Ascending aorta (tissue), 2 donors: ENCODE measurements around the gene SLC16A10. TPM values are rescaled to one million over a fixed set of nuclear protein-coding genes. Genes with fewer than 3 reads are reported as not detected.

Experiments used
- DNase-seq, 2 donors: peaks; one replicate each; pipeline ENCODE4 v3.0.0-alpha.2; 2019; ENCODE audit warnings: low spot score in 2 of 2
- H3K27ac ChIP-seq, 2 donors: fragments of 200-600 bp; sonication (generic); one replicate each; pipeline ENCODE4 v1.5.1; 2016 to 2017; ENCODE audit warnings: mild to moderate bottlenecking in 1 of 2
- H3K27me3 ChIP-seq: fragments of 200-600 bp; sonication (generic); one replicate; pipeline ENCODE4 v1.5.1; 2017
- H3K36me3 ChIP-seq, 2 donors: fragments of 200-600 bp; sonication (generic); one replicate each; pipeline ENCODE4 v1.5.1; 2016
- H3K4me1 ChIP-seq, 2 donors: fragments of 200-600 bp; sonication (generic); one replicate each; pipeline ENCODE4 v1.5.1; 2016 to 2017; ENCODE audit warnings: mild to moderate bottlenecking in 1 of 2
- H3K4me3 ChIP-seq, 2 donors: fragments of 200-600 bp; sonication (generic); one replicate each; pipeline ENCODE4 v1.5.1; 2016 to 2017; ENCODE audit warnings: mild to moderate bottlenecking in 1 of 2
- H3K9me3 ChIP-seq, 2 donors: fragments of 200-600 bp; sonication (generic); one replicate each; pipeline ENCODE4 v1.5.1; 2016
- intact Hi-C: fragments of 100-400 bp; cut with DNase I; formaldehyde crosslinking; loops from one replicate; pipeline ENCODE4 v1.15.1; 2023
- total RNA-seq: library from RNA; depleted of rRNA; stranded (reverse); fragments of >200 nt; gene quantifications from one replicate; pipeline ENCODE4 v1.1.0, GENCODE V29; 2016
- TF ChIP-seq, protein P1 (sequence below), 3 experiments: fragments of 200-600 bp in 2 of 3; fragments of 450-650 bp in 1 of 3; sonication (generic) in 2 of 3; IDR thresholded peaks; one replicate each; pipeline ENCODE4 v1.5.1; 2016 to 2019; ENCODE audit warnings: antibody characterized with exemption in 3 of 3, mild to moderate bottlenecking in 1 of 3, moderate library complexity in 1 of 3

Gene SLC16A10
- total RNA-seq, 1 donor from 2014 or later = 7.8 TPM

DNA sequence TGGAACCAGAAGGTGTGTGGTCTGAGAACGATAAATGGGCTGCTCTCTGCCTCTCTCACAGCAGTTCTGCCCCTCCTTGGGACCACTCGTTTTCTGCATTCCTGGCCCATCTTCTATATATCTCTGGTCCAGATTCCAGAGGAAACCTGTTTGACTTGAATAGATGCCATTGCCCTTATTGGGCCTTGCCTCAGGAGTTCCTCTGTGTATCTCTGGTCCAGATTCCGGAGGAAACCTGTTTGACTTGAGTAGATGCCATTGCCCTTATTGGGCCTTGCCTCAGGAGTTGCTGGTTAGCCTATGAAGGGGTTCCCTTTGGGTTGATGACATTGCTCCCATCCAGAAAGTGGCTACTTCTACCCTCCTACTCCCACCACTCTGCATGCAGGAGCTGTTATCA lies 189.4 kb downstream of the SLC16A10 start:
- Histone ChIP-seq H3K4me1 (no peaks in the 10 kb centered on the region), H3K27ac (no peak overlapping the region), H3K4me3 (no peak overlapping the region), H3K9me3 (peaks cover 23 to 30% of the 10 kb centered on the region in 2 donors), H3K36me3 (peaks cover 39 to 66% of the 10 kb centered on the region in 2 donors), H3K27me3 (no peaks in the 10 kb centered on the region)
- intact Hi-C loops = no loop called here
- DNase-seq = no peak
- TF ChIP-seq, protein P1, sequence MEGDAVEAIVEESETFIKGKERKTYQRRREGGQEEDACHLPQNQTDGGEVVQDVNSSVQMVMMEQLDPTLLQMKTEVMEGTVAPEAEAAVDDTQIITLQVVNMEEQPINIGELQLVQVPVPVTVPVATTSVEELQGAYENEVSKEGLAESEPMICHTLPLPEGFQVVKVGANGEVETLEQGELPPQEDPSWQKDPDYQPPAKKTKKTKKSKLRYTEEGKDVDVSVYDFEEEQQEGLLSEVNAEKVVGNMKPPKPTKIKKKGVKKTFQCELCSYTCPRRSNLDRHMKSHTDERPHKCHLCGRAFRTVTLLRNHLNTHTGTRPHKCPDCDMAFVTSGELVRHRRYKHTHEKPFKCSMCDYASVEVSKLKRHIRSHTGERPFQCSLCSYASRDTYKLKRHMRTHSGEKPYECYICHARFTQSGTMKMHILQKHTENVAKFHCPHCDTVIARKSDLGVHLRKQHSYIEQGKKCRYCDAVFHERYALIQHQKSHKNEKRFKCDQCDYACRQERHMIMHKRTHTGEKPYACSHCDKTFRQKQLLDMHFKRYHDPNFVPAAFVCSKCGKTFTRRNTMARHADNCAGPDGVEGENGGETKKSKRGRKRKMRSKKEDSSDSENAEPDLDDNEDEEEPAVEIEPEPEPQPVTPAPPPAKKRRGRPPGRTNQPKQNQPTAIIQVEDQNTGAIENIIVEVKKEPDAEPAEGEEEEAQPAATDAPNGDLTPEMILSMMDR (IDR thresholded peaks at IDR 0.05) = no peak

DNA sequence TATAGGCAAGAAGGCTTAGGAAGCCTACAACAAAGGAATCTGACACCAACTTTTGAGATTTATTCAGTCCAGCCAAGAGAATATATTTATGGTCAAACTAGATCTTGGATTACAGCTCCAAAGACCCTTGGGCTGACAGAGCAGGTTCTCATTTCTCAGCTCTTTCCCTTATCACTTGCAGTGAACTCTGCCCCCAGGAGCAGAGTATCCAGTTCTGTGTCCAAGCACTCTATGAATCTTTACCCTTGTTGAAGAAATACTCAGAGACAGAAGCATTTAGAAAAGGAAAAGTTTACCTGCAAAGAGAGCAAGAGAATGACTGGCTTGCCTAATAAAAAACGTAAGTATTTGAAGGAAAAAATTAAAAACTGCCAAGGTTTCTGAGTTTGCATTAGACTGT lies 190.5 kb downstream of the SLC16A10 start:
- Histone ChIP-seq H3K36me3 (peaks cover 39 to 66% of the 10 kb centered on the region in 2 donors), H3K4me1 (no peaks in the 10 kb centered on the region), H3K4me3 (no peak overlapping the region), H3K9me3 (peaks cover 23 to 30% of the 10 kb centered on the region in 2 donors), H3K27ac (no peak overlapping the region), H3K27me3 (no peaks in the 10 kb centered on the region)
- DNase-seq = no peak
- intact Hi-C loops = no loop called here
- TF ChIP-seq, protein P1 (IDR thresholded peaks at IDR 0.05) = no peak

DNA sequence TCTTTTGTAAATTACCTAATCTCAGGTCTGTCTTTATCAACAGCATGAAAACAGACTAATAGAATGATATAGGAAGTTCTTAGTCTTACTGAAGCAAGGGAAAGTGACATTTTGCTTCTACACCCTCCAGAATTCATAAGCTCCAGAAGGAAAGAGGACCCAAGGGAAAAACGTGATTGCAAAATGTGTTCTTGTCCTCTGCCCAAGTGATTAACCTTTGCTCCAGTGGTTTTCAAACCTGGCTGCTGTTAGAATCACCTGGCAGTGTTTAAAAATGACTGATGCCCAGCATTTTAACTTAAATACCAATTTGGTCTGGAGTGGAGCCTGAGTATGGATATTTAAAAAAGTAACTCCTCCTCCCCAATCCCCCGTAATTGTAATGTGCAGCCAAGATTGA lies 191.4 kb downstream of the SLC16A10 start:
- TF ChIP-seq, protein P1 (IDR thresholded peaks at IDR 0.05) = no peak
- Histone ChIP-seq H3K27ac (no peak overlapping the region), H3K36me3 (peaks cover 34 to 65% of the 10 kb centered on the region in 2 donors), H3K4me3 (no peak overlapping the region), H3K9me3 (peaks cover 16 to 22% of the 10 kb centered on the region in 2 donors), H3K4me1 (no peaks in the 10 kb centered on the region), H3K27me3 (no peaks in the 10 kb centered on the region)
- DNase-seq = no peak
- intact Hi-C loops = no loop called here

DNA sequence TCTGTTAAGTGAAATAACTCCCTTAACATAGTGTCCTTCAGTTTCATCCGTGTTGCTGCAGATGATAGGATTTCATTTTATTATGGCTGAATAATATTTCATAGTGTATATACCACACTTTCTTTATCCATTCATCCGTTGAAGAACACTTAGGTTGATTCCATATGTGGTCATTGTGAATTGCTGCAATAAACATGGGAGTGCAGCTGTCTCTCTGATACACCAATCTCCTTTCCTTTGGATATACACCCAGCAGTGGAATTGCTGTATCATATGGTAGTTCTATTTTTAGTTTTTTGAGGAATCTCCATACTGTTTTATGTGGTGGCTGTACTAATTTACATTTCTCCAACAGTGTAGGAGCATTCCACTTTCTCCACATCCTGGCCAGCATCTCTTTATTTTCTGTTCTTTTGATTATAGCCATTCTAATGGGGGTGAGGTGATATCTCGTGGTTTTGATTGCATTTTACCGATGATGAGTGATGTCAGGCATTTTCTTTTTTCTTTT lies 193.2 kb downstream of the SLC16A10 start:
- Histone ChIP-seq H3K4me1 (no peaks in the 10 kb centered on the region), H3K9me3 (peaks cover under 1 to 7% of the 10 kb centered on the region in 2 donors), H3K4me3 (no peak overlapping the region), H3K27ac (no peak overlapping the region), H3K27me3 (no peaks in the 10 kb centered on the region), H3K36me3 (peaks cover 24 to 48% of the 10 kb centered on the region in 2 donors)
- intact Hi-C loops = no loop called here
- DNase-seq = no peak
- TF ChIP-seq, protein P1 (IDR thresholded peaks at IDR 0.05) = no peak

Other genes with a start within 250 kb of the SLC16A10 start
- gene AMD1, start 212.7 kb upstream of the SLC16A10 start, total RNA-seq = 19.1 TPM
- 31.9 TPM for gene GTF3C6, start 128.8 kb upstream of the SLC16A10 start, total RNA-seq
- 2.9 TPM for gene RPF2, start 105.5 kb upstream of the SLC16A10 start, total RNA-seq